HUDEP-2 (cell line): ENCODE measurements around the gene ALDH1A2.
A peak's percentile ranks its signal among the peaks of the same experiment; 100 is the strongest.
"Not testable (repeated sequence)": the region's sequence is repeated elsewhere in the genome, so short reads cannot be mapped to it uniquely, and the experiment has no call there.

Experiments used
- DNase-seq, 76 experiments: peaks; one replicate each; lab custom pipeline; 2025; ENCODE audit not compliant: unreplicated experiment in 76 of 76; lab: John Stamatoyannopoulos, UW

Gene ALDH1A2

DNA sequence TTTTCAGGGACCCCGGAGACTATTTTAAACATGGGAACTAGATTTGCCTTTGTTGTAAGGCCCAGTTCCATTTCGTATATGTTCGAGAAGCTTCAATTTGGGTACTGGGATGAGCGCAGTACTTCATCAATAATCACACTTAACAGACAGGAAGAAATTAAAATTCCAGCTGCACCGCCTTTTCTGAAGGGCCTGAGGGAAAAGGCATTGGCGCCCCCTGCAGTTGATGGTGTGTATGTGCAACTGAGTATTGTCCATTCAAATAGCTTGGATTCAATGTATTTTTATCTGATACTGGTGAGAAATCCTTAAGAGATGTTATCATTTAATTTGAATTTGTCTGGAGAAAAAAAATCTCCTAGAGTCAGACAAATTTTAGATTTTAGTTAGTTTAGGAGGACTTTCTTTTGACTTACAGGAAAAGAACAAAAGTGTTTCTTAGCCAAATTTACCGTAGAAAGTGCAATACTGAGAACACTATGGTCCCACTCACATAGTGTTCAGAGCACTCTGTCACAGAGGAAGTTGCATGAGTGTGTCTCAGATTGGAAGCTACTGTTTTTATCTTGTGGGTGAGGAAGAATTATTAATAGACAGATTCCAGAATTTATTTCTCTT is 5.4 kb upstream of the ALDH1A2 start:
- peak in 36 of 76 experiments; percentile 2 to 51 (median 25) for DNase-seq

DNA sequence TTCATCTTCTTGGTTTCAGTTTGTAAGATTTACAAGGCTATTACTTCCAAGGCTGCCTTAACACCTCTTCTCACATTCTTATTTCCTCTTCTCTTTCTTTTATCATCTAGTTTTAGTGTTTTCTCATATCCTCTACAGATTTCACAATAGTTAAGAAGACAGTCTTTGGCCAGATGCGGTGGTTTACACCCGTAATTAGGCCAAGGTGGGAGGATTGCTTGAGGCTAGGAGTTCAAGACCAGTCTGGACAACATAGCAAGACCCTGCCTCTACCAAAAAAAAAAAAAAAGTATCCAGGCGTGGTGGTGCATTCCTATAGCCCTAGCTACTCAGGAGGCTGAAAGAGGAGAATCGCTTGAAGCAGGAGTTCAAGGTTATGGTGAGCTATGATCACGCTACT is 3.5 kb upstream of the ALDH1A2 start:
- no peak for DNase-seq

DNA sequence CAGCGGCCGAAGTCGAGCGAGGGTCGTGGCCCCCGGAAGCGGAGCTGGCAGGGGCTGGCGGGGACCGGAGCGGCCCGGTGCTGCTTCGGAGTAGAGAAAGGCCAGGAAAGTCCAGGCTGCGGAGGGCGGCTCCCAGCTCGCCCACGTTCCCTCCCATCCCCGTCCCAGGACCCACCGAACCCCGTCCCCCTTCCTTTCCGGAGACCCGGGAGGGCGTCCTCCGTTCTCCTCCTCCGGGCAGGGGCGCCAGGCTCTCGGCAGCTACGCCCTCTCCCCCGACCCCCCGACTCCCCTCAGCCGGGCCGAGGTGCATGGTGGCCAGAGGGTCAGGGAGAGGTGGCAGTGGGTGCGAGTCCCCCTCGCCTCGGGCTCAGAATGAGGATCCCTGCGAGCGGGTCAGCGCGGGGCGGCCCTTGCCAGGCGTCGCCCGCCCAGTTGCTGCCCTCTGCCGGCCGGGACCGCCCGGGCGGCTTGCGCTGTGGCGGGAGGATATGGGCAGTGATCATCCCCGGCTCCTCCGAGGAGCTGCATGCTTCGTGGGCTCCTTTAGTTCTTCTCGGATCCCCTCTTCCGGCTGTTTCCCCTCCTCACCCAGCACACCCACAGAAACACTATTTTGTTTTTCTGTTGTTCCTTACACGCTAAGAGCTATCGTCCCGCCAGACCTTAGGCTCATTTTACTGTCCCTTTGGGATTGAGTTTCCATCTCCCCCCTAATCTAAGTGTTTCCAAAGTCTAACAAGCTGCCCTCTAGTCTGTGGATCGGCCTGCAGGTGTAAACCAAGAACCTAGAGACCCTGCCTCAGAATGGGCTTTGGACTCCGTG is 744 bp upstream of the ALDH1A2 start:
- DNase-seq = peak in 46 of 76 experiments; percentile 6 to 60 (median 28)

DNA sequence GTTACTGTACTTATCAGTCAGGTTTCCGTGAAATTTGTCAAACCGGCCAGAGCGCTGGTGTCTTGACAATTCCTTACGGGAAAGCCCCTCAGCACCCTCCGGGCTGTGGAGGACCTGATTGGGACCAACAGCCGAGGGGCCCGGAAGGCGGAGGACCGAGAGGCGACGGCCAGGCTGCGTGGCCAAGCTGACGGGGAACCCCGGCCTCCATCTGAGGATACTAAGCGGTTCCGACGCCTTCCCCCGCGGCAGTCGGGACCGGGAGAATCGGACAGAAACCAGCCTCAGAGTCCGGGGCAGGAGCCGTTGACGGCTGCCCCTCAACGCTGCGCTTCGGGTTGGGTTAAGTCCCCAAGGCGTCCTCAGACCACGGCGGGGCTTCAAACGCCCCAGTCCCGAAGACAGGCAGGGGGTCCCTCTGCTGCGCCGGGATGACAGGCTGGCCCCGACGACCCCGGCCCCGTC is 499 bp downstream of the ALDH1A2 start:
- DNase-seq = no peak

DNA sequence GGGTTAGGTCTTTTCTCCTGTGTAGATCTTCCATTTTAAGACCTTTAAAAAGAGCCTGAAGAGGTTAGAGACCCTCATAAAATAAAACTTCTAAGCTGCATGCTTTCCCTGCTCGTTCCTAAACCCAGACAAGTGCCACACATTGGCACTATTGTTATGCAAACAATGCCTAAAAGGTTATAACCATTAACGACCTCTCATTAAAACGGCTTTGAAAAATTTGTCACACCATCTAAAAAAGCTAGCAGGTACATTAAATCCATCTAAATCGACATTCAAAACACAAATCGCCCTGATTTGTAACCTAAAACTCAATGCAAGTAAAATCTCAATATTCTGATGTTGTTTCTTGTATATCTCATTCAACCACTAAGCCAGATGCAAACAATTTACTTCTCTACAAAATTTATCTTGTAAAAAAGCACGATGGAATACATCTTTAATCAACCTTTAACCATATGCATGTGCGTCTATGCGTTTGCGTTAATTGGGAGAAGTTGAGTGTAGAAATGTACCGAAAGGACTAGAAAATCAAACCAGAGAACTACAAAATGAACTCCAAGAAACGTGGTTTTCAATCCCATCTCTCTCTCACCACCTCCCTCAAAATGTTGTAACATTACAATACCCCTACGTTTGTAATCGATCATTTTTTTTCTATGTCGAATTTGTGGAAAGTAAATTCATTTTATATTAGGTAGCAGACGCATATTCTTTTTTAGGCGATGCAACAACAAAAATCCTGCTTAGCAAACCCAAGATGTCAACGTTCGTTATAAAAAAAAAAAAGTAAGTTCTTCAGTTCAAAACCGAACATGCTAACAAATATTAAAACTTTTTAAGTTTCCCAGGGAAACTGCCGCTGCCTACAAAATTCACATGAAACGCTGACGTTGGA is 1.2 kb downstream of the ALDH1A2 start:
- DNase-seq = no peak

DNA sequence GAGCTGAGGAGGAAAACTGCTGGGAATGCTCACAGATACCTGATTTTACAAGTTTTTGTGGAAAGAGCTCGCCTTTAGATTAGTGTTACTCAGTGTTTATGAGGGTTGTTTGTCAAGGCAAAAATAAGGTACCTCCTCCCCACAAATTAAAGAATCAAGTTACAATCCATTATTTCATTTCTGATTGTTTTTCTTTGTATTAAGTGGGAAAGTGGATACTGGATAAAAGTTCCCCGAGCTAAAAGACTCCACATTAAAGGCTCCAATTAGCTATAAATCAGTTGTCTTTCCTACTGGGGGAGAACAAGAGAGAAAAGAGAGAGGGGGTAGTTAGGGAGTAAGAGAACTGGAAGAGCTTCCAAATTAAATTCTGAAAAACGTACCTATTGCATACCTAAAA is 1.9 kb downstream of the ALDH1A2 start:
- no peak for DNase-seq

DNA sequence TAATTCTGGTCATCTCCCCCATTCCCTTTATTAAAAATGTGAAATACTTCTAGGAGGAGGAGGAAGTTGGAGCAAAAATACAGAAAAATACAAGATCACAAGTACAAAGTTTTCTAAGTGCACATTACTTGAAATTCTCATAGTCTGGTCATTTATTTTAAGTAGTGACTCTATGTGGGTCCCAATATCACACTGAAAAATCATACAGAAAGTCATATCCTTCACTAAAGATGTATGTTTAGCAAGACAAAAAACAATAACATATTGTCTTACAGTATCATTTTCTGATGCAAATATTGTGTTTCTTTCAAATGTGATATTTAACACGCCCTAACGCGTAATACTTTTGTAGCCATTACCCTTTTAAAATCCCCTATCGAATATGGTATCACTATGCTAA is 2.5 kb downstream of the ALDH1A2 start:
- DNase-seq = no peak

DNA sequence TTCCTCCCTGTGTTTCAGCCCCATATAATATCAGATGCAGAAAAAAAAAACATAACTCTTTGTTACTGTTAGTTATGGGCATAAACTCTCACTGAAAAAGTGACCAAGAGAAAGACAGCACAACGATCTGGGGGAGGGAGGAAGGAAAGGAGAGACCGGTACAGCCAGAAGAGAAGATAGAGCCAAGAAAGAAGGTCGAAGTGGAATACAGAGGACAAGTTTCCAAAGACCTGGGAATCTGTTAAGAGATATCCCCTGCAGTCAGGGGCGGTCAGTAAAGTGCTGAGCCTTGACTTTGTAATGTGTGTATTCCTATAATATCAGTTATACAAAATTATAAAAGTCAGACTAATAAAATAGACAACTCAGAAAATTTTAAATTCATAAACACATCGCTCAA is 3.3 kb downstream of the ALDH1A2 start:
- DNase-seq = no peak

DNA sequence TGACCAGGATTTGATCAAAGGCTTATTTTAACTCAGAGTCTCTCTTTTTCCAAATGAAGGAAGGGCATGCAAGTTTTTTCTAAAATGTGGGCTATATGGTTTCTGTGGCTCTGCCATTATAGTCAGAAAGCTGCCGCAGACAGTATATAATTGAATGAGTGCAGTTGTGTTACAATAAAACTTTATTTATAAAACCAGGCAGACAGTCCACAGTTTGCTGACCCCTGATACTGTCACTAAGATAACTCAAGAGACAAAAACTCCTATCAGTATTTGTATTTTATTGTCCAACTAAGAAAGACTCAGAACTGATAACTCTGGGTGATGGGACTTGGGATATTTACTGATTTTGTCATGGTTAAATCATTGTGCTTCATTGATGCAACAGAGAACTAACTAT is 4.9 kb downstream of the ALDH1A2 start:
- no peak for DNase-seq

DNA sequence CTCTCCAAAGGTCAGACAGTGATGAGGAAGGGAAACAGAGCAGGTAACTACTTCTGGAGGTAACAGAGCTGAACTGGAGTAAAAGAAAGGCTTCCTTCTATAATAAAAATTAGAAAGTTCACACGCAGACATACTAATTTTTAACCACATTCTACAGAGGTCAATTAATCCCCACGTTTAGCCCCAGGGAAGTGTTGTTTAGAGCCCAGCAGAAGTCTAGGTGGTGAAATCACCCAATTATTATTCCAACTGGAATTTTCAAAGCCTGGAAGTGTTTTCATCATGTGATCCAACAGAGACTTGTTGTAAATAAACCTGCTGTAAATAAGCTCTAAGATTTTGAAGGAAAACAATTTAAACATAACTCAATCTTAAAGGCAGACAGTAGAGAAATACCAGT is 6.8 kb downstream of the ALDH1A2 start:
- DNase-seq = no peak

DNA sequence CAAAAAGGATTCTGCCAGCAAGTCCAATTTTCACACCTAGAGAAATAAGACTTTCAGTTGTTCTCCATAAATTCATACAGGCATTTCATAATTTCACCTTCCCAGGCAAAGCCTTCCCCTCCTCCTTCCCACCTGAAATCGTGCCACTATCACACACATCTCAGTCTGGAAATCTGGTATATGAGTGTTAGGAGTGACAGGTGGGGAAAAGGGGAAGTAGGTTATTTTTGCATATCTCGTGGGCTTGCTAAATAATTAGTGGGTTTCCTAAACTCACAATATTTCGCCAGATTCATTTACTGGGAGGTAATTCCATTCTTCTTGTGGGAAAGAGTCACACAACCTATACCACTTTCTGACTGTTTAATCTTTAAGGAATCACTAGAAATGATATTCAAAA is 7.4 kb downstream of the ALDH1A2 start:
- DNase-seq = no peak

DNA sequence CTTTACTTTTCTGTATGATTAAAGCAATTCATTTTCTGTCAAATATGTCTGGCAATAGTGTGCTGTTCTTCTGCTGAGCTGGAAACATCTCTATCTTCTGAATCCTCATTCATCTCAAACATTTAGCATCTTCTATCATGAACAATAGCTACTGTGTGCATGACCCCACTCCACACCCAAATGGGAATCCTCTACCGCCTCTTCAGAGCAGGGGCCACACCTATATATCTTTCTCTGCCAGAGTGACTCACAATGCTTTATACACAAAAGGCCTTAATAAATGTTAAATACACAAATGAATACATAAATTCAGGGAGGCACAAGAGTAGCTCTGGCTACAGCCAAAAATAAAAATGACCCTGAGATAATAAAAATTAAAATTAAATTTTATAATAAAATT is 8.0 kb downstream of the ALDH1A2 start:
- DNase-seq = no peak

DNA sequence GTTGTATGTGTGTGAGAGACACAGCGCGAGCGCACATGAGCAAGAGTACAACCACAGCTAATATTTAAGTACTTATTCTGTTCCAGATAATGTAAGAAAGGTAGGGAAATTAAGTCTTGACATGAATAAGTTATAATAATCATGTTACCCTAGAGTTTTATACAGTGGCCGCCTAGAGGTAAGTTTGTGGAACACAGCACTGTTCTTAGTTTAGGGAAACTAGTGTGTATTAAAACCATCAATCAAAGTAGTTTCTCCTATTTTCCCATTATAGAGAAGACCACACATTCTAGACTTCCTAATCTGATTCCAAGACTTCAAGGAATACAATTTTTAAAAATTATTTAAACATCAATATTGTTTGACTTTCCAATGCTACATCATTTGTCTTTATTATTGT is 9.5 kb downstream of the ALDH1A2 start:
- no peak for DNase-seq

DNA sequence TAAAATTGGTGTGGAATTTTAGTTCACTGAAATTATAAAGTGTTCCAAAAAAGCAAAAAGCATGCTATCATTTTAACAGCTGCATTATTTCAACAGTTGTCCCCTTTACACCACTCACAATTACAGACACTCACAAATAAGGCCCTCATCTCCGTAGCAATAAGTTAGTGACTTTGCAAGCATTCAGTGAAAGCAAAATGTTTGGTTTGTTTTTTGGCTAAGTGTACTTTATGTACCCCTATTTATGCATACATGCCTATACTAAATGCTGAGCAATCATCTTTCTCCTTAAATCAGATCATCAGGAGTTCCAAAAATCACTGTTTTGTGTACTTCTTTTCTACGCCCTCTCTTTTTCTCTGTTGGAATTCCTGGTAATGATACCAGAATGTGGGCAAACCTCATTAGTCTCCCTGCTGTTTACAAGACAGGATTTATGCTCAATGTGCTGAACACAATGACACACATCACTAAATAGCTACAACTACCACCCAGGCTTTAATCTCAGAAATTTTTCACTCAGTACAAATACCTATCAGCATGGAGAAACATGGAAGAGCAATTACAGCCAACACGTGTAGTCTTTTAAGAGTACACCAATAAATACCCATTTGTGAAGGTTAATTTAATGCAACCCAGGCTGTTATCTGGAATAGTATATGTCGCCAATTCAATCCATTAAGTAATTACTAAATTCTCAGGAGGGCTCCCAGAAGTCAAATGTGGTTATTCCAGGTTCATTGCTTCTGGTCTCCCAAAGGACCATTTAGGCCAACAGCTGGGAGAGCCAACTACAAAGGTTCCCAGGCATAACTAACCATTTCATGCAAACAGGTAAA is 12.0 kb downstream of the ALDH1A2 start:
- DNase-seq = no peak

DNA sequence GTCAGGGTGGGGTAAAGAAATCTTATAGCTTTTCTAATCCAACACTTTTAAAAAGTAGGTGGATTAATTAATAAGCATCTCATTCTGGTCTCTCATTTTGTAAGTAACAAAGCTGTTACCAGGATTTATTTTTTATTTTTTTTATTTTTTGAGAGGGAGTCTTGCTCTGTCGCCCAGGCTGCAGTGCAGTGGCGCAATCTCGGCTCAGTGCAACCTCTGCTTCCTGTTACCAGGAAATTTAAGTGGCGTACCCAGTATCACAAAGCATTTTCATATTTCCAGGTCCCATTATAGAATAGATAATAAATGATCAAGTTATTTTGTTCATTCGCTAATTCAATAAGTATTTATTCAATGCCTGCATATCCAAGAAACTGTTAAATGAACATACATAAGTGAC is 13.2 kb downstream of the ALDH1A2 start:
- DNase-seq = no peak

DNA sequence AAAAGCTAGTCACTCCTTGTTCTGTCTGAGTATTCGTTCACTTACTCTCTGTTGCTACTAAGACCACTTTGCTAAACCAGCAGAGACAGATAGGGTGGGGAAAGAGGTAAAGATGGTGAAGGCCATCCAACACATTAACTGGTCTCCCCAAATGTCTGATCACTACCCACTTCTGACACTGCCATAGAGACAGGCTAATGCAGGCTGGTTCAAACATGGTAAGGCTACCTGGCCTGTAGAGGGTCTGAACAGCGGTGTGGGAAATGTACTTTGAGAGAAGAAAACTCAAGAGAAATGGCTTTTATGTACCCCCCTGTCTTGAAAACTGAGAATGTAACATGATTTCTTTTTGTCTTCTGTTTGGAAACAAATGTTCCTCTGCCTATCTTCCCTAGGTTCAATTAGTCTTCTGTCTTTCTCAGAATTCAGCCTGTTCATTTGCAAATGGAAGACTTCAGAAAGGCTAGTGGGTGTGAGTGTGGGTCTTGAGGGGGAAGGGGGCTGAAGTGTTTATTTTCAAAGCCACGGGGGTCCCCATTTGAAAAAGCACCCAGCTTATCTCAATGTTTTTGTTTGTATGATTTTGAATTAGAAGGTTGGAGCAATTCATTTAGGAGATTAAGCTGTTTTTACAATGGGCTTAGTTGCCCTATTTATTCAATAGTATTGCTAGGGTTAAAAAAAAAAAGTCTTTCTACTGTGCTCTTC is 15.8 kb downstream of the ALDH1A2 start:
- no peak for DNase-seq

DNA sequence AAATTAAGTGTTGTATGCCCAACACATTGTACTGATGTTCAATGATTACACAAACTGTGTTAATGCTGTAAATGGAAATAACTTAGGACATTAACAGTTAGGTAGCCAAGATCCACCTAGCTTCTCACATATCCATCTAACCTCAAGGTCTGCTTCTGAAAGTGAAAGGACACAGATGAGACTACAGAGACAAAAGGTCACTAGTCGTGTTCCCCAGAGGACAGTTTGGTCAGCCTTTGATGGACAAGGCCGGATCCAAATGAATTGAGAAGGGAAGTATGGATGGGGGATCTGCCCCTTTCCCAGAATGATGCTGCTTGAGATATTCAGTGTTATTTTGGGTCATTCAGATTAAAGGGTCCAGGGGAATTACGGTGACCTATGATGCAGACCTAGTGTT is 17.2 kb downstream of the ALDH1A2 start:
- no peak for DNase-seq

DNA sequence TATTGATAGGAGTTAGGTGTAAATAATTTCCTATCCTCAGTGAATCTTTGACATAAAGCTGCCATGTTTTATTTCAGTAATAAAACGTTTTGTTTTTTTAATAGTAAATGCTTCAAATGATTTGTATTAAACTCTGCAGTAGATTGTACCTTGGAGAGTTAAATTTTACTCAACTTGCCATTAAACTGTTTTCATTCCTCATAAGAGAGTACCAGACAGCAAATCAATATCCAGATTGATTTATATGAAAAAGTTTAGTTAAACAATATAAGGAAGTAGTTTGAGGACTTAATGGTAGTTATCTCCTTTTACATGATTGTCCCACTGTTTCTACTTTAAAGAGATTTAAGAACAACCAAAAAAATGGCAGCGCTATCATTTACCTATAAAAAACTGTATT is 18.4 kb downstream of the ALDH1A2 start:
- DNase-seq = no peak

DNA sequence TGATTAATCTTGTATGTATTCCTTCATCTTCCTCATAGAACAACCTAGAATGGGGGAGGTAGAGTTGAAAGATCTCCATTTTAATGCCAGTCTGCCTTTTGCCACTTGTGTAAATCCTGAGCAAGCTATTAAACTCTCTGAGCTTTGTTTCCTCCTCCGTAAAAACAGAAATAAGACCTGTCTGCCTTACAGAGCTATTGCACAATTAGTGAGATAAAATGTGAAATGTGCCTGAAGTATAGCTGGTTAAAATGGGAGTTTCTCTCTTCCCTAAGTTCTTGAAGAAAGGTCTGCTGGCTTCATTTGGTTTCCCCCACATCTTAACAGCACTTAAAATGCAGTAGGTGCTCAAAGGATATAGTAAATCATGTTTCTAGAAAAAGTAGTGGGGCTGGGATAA is 19.0 kb downstream of the ALDH1A2 start:
- no peak for DNase-seq

DNA sequence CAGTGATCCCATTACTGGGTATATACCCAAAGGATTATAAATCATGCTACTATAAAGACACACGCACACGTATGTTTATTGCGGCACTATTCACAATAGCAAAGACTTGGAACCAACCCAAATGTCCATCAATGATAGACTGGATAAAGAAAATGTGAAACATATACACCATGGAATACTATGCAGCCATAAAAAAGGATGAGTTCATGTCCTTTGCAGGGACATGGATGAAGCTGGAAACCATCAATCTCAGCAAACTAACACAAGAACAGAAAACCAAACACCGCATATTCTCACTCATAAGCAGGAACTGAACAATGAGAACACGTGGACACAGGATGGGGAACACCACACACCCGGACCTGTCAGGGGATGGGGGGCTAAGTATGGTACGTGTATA is 20.1 kb downstream of the ALDH1A2 start:
- DNase-seq = not testable (repeated sequence)
